ENCODE data around the gene CRYBG3.

GRCh38 chr3:97938444-97938843 is 116.6 kb downstream of the CRYBG3 start:
- TF ChIP-seq, protein P1, sequence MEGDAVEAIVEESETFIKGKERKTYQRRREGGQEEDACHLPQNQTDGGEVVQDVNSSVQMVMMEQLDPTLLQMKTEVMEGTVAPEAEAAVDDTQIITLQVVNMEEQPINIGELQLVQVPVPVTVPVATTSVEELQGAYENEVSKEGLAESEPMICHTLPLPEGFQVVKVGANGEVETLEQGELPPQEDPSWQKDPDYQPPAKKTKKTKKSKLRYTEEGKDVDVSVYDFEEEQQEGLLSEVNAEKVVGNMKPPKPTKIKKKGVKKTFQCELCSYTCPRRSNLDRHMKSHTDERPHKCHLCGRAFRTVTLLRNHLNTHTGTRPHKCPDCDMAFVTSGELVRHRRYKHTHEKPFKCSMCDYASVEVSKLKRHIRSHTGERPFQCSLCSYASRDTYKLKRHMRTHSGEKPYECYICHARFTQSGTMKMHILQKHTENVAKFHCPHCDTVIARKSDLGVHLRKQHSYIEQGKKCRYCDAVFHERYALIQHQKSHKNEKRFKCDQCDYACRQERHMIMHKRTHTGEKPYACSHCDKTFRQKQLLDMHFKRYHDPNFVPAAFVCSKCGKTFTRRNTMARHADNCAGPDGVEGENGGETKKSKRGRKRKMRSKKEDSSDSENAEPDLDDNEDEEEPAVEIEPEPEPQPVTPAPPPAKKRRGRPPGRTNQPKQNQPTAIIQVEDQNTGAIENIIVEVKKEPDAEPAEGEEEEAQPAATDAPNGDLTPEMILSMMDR (conservative IDR thresholded peaks at IDR 0.05): no peak
- no peak for TF ChIP-seq ZFX (IDR thresholded peaks at IDR 0.05)

Data from C4-2B (cell line).